ENCODE results near the gene ABHD17C. TPM values are rescaled to one million over a fixed set of nuclear protein-coding genes. Genes with fewer than 3 reads are reported as not detected.

The ABHD17C gene
- total and polyA plus RNA-seq, 7 donors, result 1.1 to 3.7 (median 2.6) TPM

DNA sequence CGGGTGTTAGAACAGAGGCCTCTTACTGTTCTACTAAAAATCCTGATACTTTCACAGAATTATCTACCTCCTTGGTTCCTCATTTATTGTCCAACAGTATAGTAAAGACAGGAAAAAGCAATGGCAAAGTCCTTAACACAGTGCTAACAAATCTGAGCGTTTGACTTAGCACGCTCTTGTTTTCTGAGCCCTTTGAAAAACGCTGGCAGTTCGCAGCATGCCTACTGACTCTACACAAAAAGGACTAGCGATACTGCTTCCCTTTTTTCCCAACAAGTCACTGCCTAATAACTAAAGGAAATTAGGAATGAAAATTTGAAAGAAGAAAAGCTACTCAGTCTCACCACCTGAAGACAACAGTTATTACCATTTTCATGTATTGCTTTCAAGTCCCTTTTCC, 49.3 kb downstream of the ABHD17C start:
- H3K27me3 ChIP-seq (ENCODE audit: insufficient read depth in 3 of 3, low read length in 2 of 3), result no peaks in the 10 kb centered on the region
- H3K36me3 ChIP-seq (ENCODE audit: insufficient read depth in 1 of 2, low read depth in 1 of 2), result no peaks in the 10 kb centered on the region
- H3K27ac ChIP-seq, result no peak overlapping the region
- TF ChIP-seq, protein P1, sequence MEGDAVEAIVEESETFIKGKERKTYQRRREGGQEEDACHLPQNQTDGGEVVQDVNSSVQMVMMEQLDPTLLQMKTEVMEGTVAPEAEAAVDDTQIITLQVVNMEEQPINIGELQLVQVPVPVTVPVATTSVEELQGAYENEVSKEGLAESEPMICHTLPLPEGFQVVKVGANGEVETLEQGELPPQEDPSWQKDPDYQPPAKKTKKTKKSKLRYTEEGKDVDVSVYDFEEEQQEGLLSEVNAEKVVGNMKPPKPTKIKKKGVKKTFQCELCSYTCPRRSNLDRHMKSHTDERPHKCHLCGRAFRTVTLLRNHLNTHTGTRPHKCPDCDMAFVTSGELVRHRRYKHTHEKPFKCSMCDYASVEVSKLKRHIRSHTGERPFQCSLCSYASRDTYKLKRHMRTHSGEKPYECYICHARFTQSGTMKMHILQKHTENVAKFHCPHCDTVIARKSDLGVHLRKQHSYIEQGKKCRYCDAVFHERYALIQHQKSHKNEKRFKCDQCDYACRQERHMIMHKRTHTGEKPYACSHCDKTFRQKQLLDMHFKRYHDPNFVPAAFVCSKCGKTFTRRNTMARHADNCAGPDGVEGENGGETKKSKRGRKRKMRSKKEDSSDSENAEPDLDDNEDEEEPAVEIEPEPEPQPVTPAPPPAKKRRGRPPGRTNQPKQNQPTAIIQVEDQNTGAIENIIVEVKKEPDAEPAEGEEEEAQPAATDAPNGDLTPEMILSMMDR (IDR thresholded peaks at IDR 0.05), result no peak
- WGBS, 3 donors, result 75 to 87% (median 80%) methylated on average over 6 of the region's 6 CpGs
- intact Hi-C loops (cut with DNase I), result no loop called here
- ATAC-seq, result no peak
- no peak for DNase-seq
- H3K9me3 ChIP-seq, result no peaks in the 10 kb centered on the region
- H3K4me3 ChIP-seq, result no peak overlapping the region
- no peaks in the 10 kb centered on the region for H3K4me1 ChIP-seq

DNA sequence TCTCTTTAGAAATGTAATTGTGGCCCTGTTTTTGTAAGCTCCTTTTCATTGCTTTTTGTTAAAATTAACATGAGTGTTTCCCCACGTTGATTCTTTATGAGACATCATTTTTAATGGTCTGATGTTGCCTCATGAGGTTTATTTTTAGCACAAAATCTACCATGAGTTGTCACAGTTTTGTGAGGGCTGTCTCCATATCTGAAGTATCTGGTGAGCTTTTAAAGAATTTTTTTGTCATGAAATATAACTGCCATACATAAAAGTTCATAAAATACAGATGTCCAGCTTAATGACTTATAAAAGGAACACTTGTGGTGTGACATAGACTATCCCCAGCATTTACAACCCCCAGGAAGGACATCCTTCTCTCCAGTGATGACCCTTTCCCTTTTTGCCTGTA, 49.7 kb downstream of the ABHD17C start:
- ATAC-seq (no peak), DNase-seq (no peak)
- H3K27ac ChIP-seq, result no peak overlapping the region
- H3K36me3 ChIP-seq (ENCODE audit: insufficient read depth in 1 of 2, low read depth in 1 of 2), result no peaks in the 10 kb centered on the region
- H3K27me3 ChIP-seq (ENCODE audit: insufficient read depth in 3 of 3, low read length in 2 of 3), result no peaks in the 10 kb centered on the region
- WGBS, 3 donors, result 12 to 24% (median 12%) methylated on average over 1 of the region's 1 CpG
- H3K4me1 ChIP-seq, result no peaks in the 10 kb centered on the region
- TF ChIP-seq, protein P1 (IDR thresholded peaks at IDR 0.05), result no peak
- intact Hi-C loops (cut with DNase I), result no loop called here
- H3K9me3 ChIP-seq, result no peaks in the 10 kb centered on the region
- no peak overlapping the region for H3K4me3 ChIP-seq

DNA sequence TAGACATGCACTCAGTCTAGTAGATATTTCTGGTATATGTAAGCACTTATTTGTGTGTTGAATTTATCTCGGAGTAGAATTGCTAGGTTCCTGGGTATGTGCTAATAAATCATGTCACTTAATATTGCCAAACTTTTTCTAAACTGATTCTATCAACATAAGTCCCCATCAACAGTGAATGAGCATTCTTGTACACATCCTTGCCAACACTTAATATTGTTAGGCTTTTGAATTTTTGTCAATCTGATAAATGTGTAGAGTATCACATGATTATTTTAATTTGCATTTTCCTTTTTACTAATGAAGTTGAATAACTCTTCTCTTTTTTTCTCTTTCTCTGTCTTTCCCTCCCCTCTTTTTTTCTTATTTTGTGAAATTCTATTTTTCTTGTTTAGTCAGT, 50.8 kb downstream of the ABHD17C start:
- no peak for ATAC-seq
- H3K4me1 ChIP-seq, result no peaks in the 10 kb centered on the region
- WGBS, 3 donors, result 82 to 100% (median 89%) methylated on average over 1 of the region's 1 CpG
- H3K4me3 ChIP-seq, result no peak overlapping the region
- peaks cover 0 to 4% of the 10 kb centered on the region in 2 donors for H3K36me3 ChIP-seq (ENCODE audit: insufficient read depth in 1 of 2, low read depth in 1 of 2)
- intact Hi-C loops (cut with DNase I), result no loop called here
- no peak overlapping the region for H3K27ac ChIP-seq
- TF ChIP-seq, protein P1 (IDR thresholded peaks at IDR 0.05), result no peak
- no peak for DNase-seq
- H3K9me3 ChIP-seq, result no peaks in the 10 kb centered on the region
- no peaks in the 10 kb centered on the region for H3K27me3 ChIP-seq (ENCODE audit: insufficient read depth in 3 of 3, low read length in 2 of 3)

DNA sequence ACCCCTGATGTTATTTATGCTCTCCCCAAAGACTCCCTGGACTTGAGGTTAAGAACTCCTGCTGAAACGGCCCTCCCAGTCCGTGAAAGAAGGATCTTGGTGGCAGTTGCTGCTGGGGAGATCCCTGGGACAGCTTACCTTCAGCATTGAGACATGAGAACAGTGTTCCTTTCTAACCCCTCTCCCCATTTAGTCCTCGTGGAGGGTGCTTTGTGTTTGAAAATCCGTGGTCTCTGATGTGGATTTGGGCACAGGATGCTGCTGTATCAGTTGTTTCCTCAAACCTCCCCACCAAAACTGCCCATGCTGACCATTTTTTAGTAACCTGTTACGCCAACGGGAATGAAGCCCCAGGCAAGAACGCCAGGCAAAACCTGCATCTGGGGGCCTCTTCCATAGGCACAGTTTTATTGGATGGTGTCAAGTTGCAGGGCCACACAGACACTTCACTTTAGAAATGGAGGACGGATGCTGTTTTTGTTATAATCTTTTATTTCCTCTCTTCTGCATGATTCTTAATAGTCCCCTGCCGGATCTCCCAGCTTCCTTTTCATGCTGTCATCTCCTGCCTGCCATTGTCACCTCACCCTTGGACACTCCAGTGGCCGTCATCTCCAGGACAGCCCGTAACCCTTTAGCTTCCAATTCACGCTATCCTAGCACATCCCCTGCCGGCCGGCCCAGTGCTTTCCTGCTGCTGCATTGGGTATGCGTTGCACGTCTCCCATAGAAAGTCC, 52.4 kb downstream of the ABHD17C start:
- intact Hi-C loops (cut with DNase I), result no loop called here
- no peak overlapping the region for H3K4me3 ChIP-seq
- TF ChIP-seq, protein P1 (IDR thresholded peaks at IDR 0.05), result no peak
- H3K36me3 ChIP-seq (ENCODE audit: insufficient read depth in 1 of 2, low read depth in 1 of 2), result peaks cover 0 to 4% of the 10 kb centered on the region in 2 donors
- WGBS, 3 donors, result 43 to 46% (median 46%) methylated on average over 16 of the region's 16 CpGs
- DNase-seq (no peak), ATAC-seq (no peak)
- no peaks in the 10 kb centered on the region for H3K9me3 ChIP-seq
- H3K27me3 ChIP-seq (ENCODE audit: insufficient read depth in 3 of 3, low read length in 2 of 3), result no peaks in the 10 kb centered on the region
- no peaks in the 10 kb centered on the region for H3K4me1 ChIP-seq
- H3K27ac ChIP-seq, result no peak overlapping the region

DNA sequence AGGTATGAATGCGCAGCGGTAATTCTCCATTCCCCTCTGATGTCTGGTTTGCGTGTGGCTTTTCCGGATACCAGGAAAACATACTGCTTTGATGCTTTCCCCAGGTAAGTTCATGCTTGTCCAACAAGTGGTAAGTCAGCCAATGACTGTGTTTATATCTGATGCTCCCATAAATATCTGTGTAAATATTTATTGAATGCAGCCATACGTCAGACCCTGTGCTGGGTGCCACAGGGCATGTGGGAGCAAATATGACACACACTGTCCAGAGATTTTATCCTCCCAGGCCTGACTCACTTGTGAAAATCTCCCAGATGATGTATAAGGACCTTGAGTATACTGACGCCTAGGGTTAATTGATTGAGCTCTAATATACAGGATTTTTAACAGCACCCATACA, 54.5 kb downstream of the ABHD17C start:
- peaks cover 0 to 4% of the 10 kb centered on the region in 2 donors for H3K36me3 ChIP-seq (ENCODE audit: insufficient read depth in 1 of 2, low read depth in 1 of 2)
- intact Hi-C loops (cut with DNase I), result no loop called here
- H3K27me3 ChIP-seq (ENCODE audit: insufficient read depth in 3 of 3, low read length in 2 of 3), result no peaks in the 10 kb centered on the region
- TF ChIP-seq, protein P1 (IDR thresholded peaks at IDR 0.05), result no peak
- no peaks in the 10 kb centered on the region for H3K4me1 ChIP-seq
- H3K27ac ChIP-seq, result no peak overlapping the region
- no peaks in the 10 kb centered on the region for H3K9me3 ChIP-seq
- no peak for ATAC-seq
- no peak for DNase-seq
- no peak overlapping the region for H3K4me3 ChIP-seq
- WGBS, 3 donors, result 97 to 99% (median 97%) methylated on average over 6 of the region's 6 CpGs
